Sigmoid colon (tissue), 7 donors: ENCODE results near the gene STON1. TPM values are rescaled to one million over a fixed set of nuclear protein-coding genes. Genes with fewer than 3 reads are reported as not detected.
"Not testable (repeated sequence)": the region's sequence is repeated elsewhere in the genome, so short reads cannot be mapped to it uniquely, and the experiment has no call there.

Experiments used
- DNase-seq: peaks from one replicate; pipeline ENCODE4 v3.0.0-alpha.2; 2019
- H3K27ac ChIP-seq, 4 donors: fragments of 200-600 bp; sonication (generic); one replicate each; pipeline ENCODE4 v1.5.1; 2016 to 2019; ENCODE audit warnings: mild to moderate bottlenecking in 1 of 4
- H3K27me3 ChIP-seq, 3 donors: fragments of 200-600 bp; sonication (generic); one replicate each; pipeline ENCODE4 v1.5.1; 2019; ENCODE audit warnings: mild to moderate bottlenecking in 1 of 3
- H3K36me3 ChIP-seq, 4 donors: fragments of 200-600 bp; sonication (generic); one replicate each; pipeline ENCODE4 v1.5.1; 2016 to 2019
- H3K4me1 ChIP-seq, 4 donors: fragments of 200-600 bp; sonication (generic); one replicate each; pipeline ENCODE4 v1.5.1; 2017 to 2019
- H3K4me3 ChIP-seq, 4 donors: fragments of 200-600 bp; sonication (generic); one replicate each; pipeline ENCODE4 v1.5.1; 2017 to 2019; ENCODE audit warnings: mild to moderate bottlenecking in 2 of 4, moderate library complexity in 1 of 4
- H3K9me3 ChIP-seq, 4 donors: fragments of 200-600 bp in 3 of 4; sonication (generic) in 3 of 4; one replicate each; pipeline versions ENCODE4 v1.5.1 to v1.6.1; 2013 to 2019
- EP300 ChIP-seq, 4 donors: sonication (generic); formaldehyde crosslinking; IDR thresholded peaks; one replicate each; pipeline ENCODE4 v1.6.1; 2017; ENCODE audit warnings: antibody characterized with exemption in 4 of 4
- POLR2A ChIP-seq, 2 donors: fragments of 450-650 bp; IDR thresholded peaks; one replicate each; pipeline ENCODE4 v1.6.1; 2016; ENCODE audit warnings: antibody characterized with exemption in 2 of 2, mild to moderate bottlenecking in 2 of 2, moderate library complexity in 2 of 2
- POLR2AphosphoS5 ChIP-seq, 4 donors: sonication (generic); formaldehyde crosslinking; IDR thresholded peaks; one replicate each; pipeline ENCODE4 v1.6.1; 2017; ENCODE audit warnings: antibody characterized with exemption in 4 of 4
- WGBS, 2 donors: extraction: QIAGEN DNeasy Blood & Tissue Kit; methylation state at CpG; one replicate each; pipeline ENCODE4 v1.1.7; 2013; 5-methylcytosine and 5-hydroxymethylcytosine counted together
- intact Hi-C: fragments of 100-400 bp; cut with DNase I; formaldehyde crosslinking; loops from one replicate; pipeline ENCODE4 v1.15.1; 2023
- polyA plus RNA-seq, 3 donors: library from polyadenylated mRNA; stranded (reverse); fragments of 200-250 nt; gene quantifications; one replicate each; pipeline ENCODE4 v1.2.3, GENCODE V29; 2013
- total RNA-seq, 4 donors: library from RNA; depleted of rRNA; stranded (reverse); fragments of >200 nt; gene quantifications; one replicate each; pipeline ENCODE4 v1.1.0, GENCODE V29; 2016
- TF ChIP-seq, protein P1 (sequence below), 4 experiments: fragments of 450-650 bp in 3 of 4; fragments of 200-600 bp in 1 of 4; IDR thresholded peaks; one replicate each; pipeline ENCODE4 v1.5.1; 2016 to 2019; ENCODE audit warnings: antibody characterized with exemption in 4 of 4, mild to moderate bottlenecking in 3 of 4, moderate library complexity in 2 of 4
- donor health status: healthy with polysubstance abuse.
- donor health status: Bipolar disorder and iron deficiency.
- donor health status: healthy.

STON1 gene
- total and polyA plus RNA-seq, 7 donors = 1.8 to 218 (median 121) TPM

- Histone ChIP-seq H3K27ac (peak overlapping the region; percentile 2 to 71 (median 40)), H3K4me1 (peaks cover 0 to 95% (median 76%) of the 10 kb centered on the region in 4 donors), H3K36me3 (peaks cover 0 to 8% (median 4%) of the 10 kb centered on the region in 4 donors), H3K4me3 (no peak overlapping the region), H3K9me3 (no peaks in the 10 kb centered on the region), H3K27me3 (no peaks in the 10 kb centered on the region)
- intact Hi-C loops = no loop called here
- WGBS, 2 donors = 78 to 86% methylated on average over 1 of the region's 1 CpG
- TF ChIP-seq, protein P1, sequence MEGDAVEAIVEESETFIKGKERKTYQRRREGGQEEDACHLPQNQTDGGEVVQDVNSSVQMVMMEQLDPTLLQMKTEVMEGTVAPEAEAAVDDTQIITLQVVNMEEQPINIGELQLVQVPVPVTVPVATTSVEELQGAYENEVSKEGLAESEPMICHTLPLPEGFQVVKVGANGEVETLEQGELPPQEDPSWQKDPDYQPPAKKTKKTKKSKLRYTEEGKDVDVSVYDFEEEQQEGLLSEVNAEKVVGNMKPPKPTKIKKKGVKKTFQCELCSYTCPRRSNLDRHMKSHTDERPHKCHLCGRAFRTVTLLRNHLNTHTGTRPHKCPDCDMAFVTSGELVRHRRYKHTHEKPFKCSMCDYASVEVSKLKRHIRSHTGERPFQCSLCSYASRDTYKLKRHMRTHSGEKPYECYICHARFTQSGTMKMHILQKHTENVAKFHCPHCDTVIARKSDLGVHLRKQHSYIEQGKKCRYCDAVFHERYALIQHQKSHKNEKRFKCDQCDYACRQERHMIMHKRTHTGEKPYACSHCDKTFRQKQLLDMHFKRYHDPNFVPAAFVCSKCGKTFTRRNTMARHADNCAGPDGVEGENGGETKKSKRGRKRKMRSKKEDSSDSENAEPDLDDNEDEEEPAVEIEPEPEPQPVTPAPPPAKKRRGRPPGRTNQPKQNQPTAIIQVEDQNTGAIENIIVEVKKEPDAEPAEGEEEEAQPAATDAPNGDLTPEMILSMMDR (IDR thresholded peaks at IDR 0.05) = no peak
- TF ChIP-seq POLR2AphosphoS5 (IDR thresholded peaks at IDR 0.05) = no peak
- no peak for TF ChIP-seq POLR2A (IDR thresholded peaks at IDR 0.05)
- no peak for TF ChIP-seq EP300 (IDR thresholded peaks at IDR 0.05)
- DNase-seq = no peak
These were observed 13.9 kb downstream of the STON1 start for GRCh38 chr2:48543895-48544294.

DNA sequence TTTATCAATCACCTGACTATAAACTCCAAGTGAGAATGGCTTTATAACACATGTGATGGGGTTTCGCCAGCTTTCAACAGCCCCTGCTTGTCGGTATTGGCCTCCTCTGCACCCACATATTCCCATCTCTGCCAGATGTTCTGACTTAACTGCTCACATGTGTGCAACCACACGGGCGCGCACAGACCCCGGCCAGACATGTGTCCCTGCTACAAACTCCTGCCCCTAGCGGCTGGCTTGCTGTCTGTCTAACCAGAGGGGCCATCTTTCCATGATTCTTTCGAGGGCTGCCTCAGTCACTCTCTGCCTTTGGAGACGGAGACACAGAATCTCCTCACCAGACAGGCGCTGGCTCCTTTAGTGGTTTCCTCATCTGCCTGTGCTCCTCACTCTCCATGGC lies 15.3 kb downstream of the STON1 start:
- intact Hi-C loops = no loop called here
- H3K4me3 ChIP-seq = no peak overlapping the region
- peak overlapping the region; percentile 5 to 71 (median 40) for H3K27ac ChIP-seq
- DNase-seq = no peak
- H3K4me1 ChIP-seq = peaks cover 0 to 95% (median 74%) of the 10 kb centered on the region in 4 donors
- TF ChIP-seq POLR2A (IDR thresholded peaks at IDR 0.05) (no peak), POLR2AphosphoS5 (IDR thresholded peaks at IDR 0.05) (no peak), EP300 (IDR thresholded peaks at IDR 0.05) (no peak)
- TF ChIP-seq, protein P1 (IDR thresholded peaks at IDR 0.05) = no peak
- WGBS, 2 donors = 84 to 89% methylated on average over 10 of the region's 10 CpGs
- H3K9me3 ChIP-seq = no peaks in the 10 kb centered on the region
- no peaks in the 10 kb centered on the region for H3K27me3 ChIP-seq
- H3K36me3 ChIP-seq = peaks cover 0 to 6% (median 2%) of the 10 kb centered on the region in 4 donors

DNA sequence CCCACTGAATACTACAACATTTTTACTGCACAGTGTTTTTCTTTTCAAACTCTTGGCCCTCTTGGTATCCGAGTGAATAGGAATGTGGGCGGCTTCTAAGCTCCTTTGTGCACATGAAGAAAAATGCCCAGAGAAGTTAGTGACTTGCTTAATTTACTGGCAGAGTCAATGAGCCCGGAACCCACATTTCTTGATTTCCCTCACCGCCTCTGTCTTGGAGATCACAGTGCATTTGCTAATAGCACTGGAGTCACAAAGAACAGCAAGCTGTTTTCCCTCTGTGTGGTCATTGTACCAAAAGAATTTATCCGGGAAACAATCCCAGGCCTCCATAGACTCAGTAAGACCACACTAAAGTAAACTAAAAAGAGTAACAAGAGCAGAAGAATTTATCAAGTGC lies 18.9 kb downstream of the STON1 start:
- peaks cover 0 to 5% (median 2%) of the 10 kb centered on the region in 4 donors for H3K36me3 ChIP-seq
- intact Hi-C loops = no loop called here
- no peaks in the 10 kb centered on the region for H3K27me3 ChIP-seq
- no peak for DNase-seq
- H3K27ac ChIP-seq = peak overlapping the region; percentile 54 to 77 (median 64)
- no peak overlapping the region for H3K4me3 ChIP-seq
- TF ChIP-seq, protein P1 (IDR thresholded peaks at IDR 0.05) = no peak
- no peak for TF ChIP-seq POLR2A (IDR thresholded peaks at IDR 0.05)
- no peak for TF ChIP-seq POLR2AphosphoS5 (IDR thresholded peaks at IDR 0.05)
- TF ChIP-seq EP300 (IDR thresholded peaks at IDR 0.05) = no peak
- WGBS, 2 donors = 84 to 85% methylated on average over 5 of the region's 5 CpGs
- no peaks in the 10 kb centered on the region for H3K9me3 ChIP-seq
- peaks cover 0 to 99% (median 93%) of the 10 kb centered on the region in 4 donors for H3K4me1 ChIP-seq

GRCh38 chr2:48549972-48550371 lies 20.0 kb downstream of the STON1 start:
- intact Hi-C loops = no loop called here
- Histone ChIP-seq H3K9me3 (no peaks in the 10 kb centered on the region), H3K27ac (peak overlapping the region in 3 of 4 donors; percentile 62 to 77 (median 65)), H3K4me1 (peaks cover 0 to 95% (median 88%) of the 10 kb centered on the region in 4 donors), H3K36me3 (peaks cover 0 to 5% (median 2%) of the 10 kb centered on the region in 4 donors), H3K27me3 (no peaks in the 10 kb centered on the region), H3K4me3 (no peak overlapping the region)
- TF ChIP-seq POLR2A (IDR thresholded peaks at IDR 0.05) (no peak), EP300 (IDR thresholded peaks at IDR 0.05) (no peak), POLR2AphosphoS5 (IDR thresholded peaks at IDR 0.05) (no peak)
- TF ChIP-seq, protein P1 (IDR thresholded peaks at IDR 0.05) = no peak
- DNase-seq = no peak
- WGBS, 2 donors = 83 to 89% methylated on average over 3 of the region's 3 CpGs

DNA sequence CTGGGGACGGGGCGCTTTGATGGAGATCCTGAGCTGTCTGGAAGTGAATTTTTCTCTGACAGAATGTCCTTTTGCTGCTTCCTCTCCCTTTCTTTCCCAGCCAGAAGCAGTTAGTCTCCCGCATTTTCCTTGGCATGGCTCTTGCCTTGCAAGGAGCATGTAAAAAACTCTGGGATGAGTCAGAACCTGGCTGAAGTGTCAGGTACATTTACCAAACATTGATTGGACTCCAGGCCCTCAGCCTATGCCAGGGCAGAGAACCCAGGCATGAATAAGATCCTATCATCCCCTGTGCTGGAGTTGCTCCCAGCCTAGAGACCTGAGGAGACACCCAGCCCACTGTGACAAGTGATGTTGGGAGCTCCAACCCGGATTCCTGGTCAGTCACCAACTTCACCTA lies 21.6 kb downstream of the STON1 start:
- Histone ChIP-seq H3K36me3 (peaks cover 0 to 5% (median 0%) of the 10 kb centered on the region in 4 donors), H3K9me3 (no peaks in the 10 kb centered on the region), H3K27ac (peak overlapping the region in 3 of 4 donors; percentile 25 to 77 (median 54)), H3K4me1 (peaks cover 0 to 79% (median 73%) of the 10 kb centered on the region in 4 donors), H3K4me3 (no peak overlapping the region), H3K27me3 (no peaks in the 10 kb centered on the region)
- WGBS, 2 donors = 92 to 94% methylated on average over 4 of the region's 4 CpGs
- intact Hi-C loops = no loop called here
- TF ChIP-seq EP300 (IDR thresholded peaks at IDR 0.05) (no peak), POLR2A (IDR thresholded peaks at IDR 0.05) (no peak), POLR2AphosphoS5 (IDR thresholded peaks at IDR 0.05) (no peak)
- TF ChIP-seq, protein P1 (IDR thresholded peaks at IDR 0.05) = no peak
- no peak for DNase-seq

GRCh38 chr2:48555071-48555470 lies 25.1 kb downstream of the STON1 start:
- H3K4me3 ChIP-seq, H3K36me3 ChIP-seq, intact Hi-C loops, H3K9me3 ChIP-seq, DNase-seq, H3K27me3 ChIP-seq: not testable (repeated sequence)
- 89 to 95% methylated on average over 17 to 20 of the region's 21 CpGs for WGBS, 2 donors
- H3K4me1 ChIP-seq = peaks cover 2 to 64% (median 59%) of the 10 kb centered on the region in 4 donors
- H3K27ac ChIP-seq = peak overlapping the region in 1 of 4 donors; percentile 14
